CD4-positive, alpha-beta T cell treated with Interferon gamma for 1 hour (primary cell): ENCODE results near the gene ZNF585A.
"Not testable (repeated sequence)": the region's sequence is repeated elsewhere in the genome, so short reads cannot be mapped to it uniquely, and the experiment has no call there.

Source experiments
- DNase-seq: peaks from one replicate; pipeline ENCODE4 v3.0.0-alpha.2; 2020

Gene ZNF585A

GRCh38 chr19:37172368-37173366 is at the start of gene ZNF585A:
ZNF585A (minus strand) TSS chr19:37172695; CDS start chr19:37169910, 2,785 bp downstream.
- DNase-seq: peak; percentile 94

GRCh38 chr19:37221136-37221535 is 48.6 kb upstream of the ZNF585A start:
- DNase-seq: no peak

GRCh38 chr19:37220383-37220782 is 47.9 kb upstream of the ZNF585A start:
- DNase-seq: no peak

GRCh38 chr19:37218592-37218935 is 46.1 kb upstream of the ZNF585A start:
- no peak for DNase-seq

- peak; percentile 79 for DNase-seq
Measured at GRCh38 chr19:37217775-37218591, 45.5 kb upstream of the ZNF585A start, which contains the start of gene ZNF383. ZNF383 (plus strand) TSS chr19:37218214; CDS start chr19:37230454, 12,240 bp downstream.

GRCh38 chr19:37217480-37217774 is 44.9 kb upstream of the ZNF585A start:
- DNase-seq: no peak

GRCh38 chr19:37197768-37198167 is 25.3 kb upstream of the ZNF585A start:
- no peak for DNase-seq

GRCh38 chr19:37197115-37197514 is 24.6 kb upstream of the ZNF585A start:
- not testable (repeated sequence) for DNase-seq

GRCh38 chr19:37195248-37195647 is 22.8 kb upstream of the ZNF585A start:
- DNase-seq: not testable (repeated sequence)

- DNase-seq: not testable (repeated sequence)
Measured at GRCh38 chr19:37186071-37186470, 13.6 kb upstream of the ZNF585A start.

GRCh38 chr19:37165635-37166034 is 6.9 kb downstream of the ZNF585A start:
- DNase-seq: no peak

- DNase-seq: no peak
Measured at GRCh38 chr19:37160153-37160552, 12.3 kb downstream of the ZNF585A start.

GRCh38 chr19:37148214-37148613 is 24.3 kb downstream of the ZNF585A start:
- no peak for DNase-seq

GRCh38 chr19:37136111-37136510 is 36.4 kb downstream of the ZNF585A start:
- no peak for DNase-seq

GRCh38 chr19:37128821-37129177 is 43.7 kb downstream of the ZNF585A start:
- DNase-seq: no peak

GRCh38 chr19:37127999-37128820 is 44.3 kb downstream of the ZNF585A start:
- DNase-seq: no peak

GRCh38 chr19:37122093-37122492 is 50.4 kb downstream of the ZNF585A start:
- not testable (repeated sequence) for DNase-seq

- DNase-seq: no peak
Measured at GRCh38 chr19:37114001-37114400, 58.5 kb downstream of the ZNF585A start.

- not testable (repeated sequence) for DNase-seq
Measured at GRCh38 chr19:37111753-37112152, 60.7 kb downstream of the ZNF585A start.

- not testable (repeated sequence) for DNase-seq
Measured at GRCh38 chr19:37104135-37104534, 68.4 kb downstream of the ZNF585A start.

- no peak for DNase-seq
Measured at GRCh38 chr19:37098570-37098969, 73.9 kb downstream of the ZNF585A start.

GRCh38 chr19:37095859-37096258 is 76.6 kb downstream of the ZNF585A start:
- no peak for DNase-seq
